Nephron progenitor cell (in vitro differentiated cells): ENCODE results near the gene CAPN2.

Experiments used
- DNase-seq: peaks from one replicate; pipeline ENCODE4 v3.0.0; 2021
- H3K27ac Mint-ChIP-seq: 2 replicates; pipeline ENCODE4 v1.8.0; 2021; ENCODE audit warnings: mild to moderate bottlenecking, moderate library complexity, mixed read lengths
- H3K27me3 Mint-ChIP-seq: 2 replicates; pipeline ENCODE4 v1.8.0; 2021; ENCODE audit warnings: mild to moderate bottlenecking, low read depth, mixed read lengths; ENCODE audit not compliant: poor library complexity
- H3K36me3 Mint-ChIP-seq: 2 replicates; pipeline ENCODE4 v1.8.0; 2021; ENCODE audit warnings: low read depth, mixed read lengths
- H3K4me1 Mint-ChIP-seq: 2 replicates; pipeline ENCODE4 v1.8.0; 2021; ENCODE audit warnings: mixed read lengths
- H3K4me3 Mint-ChIP-seq: 2 replicates; pipeline ENCODE4 v1.8.0; 2021; ENCODE audit warnings: mild to moderate bottlenecking, moderate library complexity, mixed read lengths
- H3K9me3 Mint-ChIP-seq: 2 replicates; pipeline ENCODE4 v1.8.0; 2021; ENCODE audit warnings: mild to moderate bottlenecking, moderate library complexity, mixed read lengths
- CTCF ChIP-seq: fragments of 200-600 bp; sonication (generic); IDR thresholded peaks from 2 replicates; pipeline ENCODE4 v1.5.0; 2021; ENCODE audit warnings: antibody characterized with exemption

CAPN2 gene

GRCh38 chr1:223763881-223764280 is 51.5 kb downstream of the CAPN2 start:
- Mint-ChIP-seq H3K27me3 (no peaks in the 10 kb centered on the region), H3K36me3 (peaks cover 58% of the 10 kb centered on the region), H3K9me3 (peaks cover 5% of the 10 kb centered on the region), H3K4me1 (peaks cover 19% of the 10 kb centered on the region), H3K4me3 (no peak overlapping the region), H3K27ac (no peak overlapping the region)
- DNase-seq, result no peak
- no peak for TF ChIP-seq CTCF

- TF ChIP-seq CTCF, result no peak
- Mint-ChIP-seq H3K36me3 (peaks cover 58% of the 10 kb centered on the region), H3K27me3 (no peaks in the 10 kb centered on the region), H3K4me3 (no peak overlapping the region), H3K4me1 (peaks cover 19% of the 10 kb centered on the region), H3K9me3 (peaks cover 12% of the 10 kb centered on the region), H3K27ac (peak overlapping the region; percentile 87)
- no peak for DNase-seq
These were observed 52.8 kb downstream of the CAPN2 start for GRCh38 chr1:223765036-223765718.

DNA sequence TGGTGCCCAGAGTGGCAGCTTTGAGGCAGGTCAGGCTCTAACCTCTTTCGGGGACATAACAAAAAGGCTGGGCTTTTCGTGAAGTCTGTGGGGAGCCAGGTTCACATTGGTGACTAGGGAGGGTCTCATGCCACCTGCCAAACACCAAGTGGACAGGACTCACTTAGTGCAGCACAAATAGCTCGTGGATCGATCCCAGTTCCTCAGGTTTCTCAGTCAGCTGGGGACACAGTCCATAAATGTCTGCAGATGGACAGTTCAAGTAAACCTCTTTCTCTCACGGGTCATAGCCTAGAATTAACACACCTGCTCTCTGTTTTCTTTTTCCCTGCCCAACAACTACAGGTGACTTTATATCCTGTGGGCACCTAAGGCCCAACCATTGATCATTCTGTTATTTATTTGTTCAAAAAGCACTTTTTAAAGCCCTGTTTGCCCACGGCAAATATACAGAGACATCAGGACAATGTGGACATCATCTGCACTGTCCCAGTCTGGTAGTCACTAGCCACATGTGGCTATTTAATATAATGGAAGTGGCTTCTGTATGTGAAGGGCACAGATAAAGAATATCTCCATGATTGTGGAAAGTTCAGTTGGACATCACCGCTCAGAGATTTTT is 53.5 kb downstream of the CAPN2 start:
- H3K4me3 Mint-ChIP-seq, result no peak overlapping the region
- H3K27ac Mint-ChIP-seq, result no peak overlapping the region
- H3K9me3 Mint-ChIP-seq, result peaks cover 12% of the 10 kb centered on the region
- peaks cover 64% of the 10 kb centered on the region for H3K36me3 Mint-ChIP-seq
- H3K27me3 Mint-ChIP-seq, result no peaks in the 10 kb centered on the region
- no peak for TF ChIP-seq CTCF
- DNase-seq, result no peak
- H3K4me1 Mint-ChIP-seq, result peaks cover 19% of the 10 kb centered on the region

GRCh38 chr1:223770621-223771315 is 58.4 kb downstream of the CAPN2 start:
- no peak for DNase-seq
- Mint-ChIP-seq H3K36me3 (peaks cover 84% of the 10 kb centered on the region), H3K27me3 (no peaks in the 10 kb centered on the region), H3K4me1 (peaks cover 24% of the 10 kb centered on the region), H3K27ac (peak overlapping the region; percentile 92), H3K4me3 (no peak overlapping the region), H3K9me3 (peaks cover 12% of the 10 kb centered on the region)
- no peak for TF ChIP-seq CTCF

- DNase-seq, result no peak
- Mint-ChIP-seq H3K4me1 (peaks cover 24% of the 10 kb centered on the region), H3K4me3 (no peak overlapping the region), H3K27me3 (no peaks in the 10 kb centered on the region), H3K36me3 (peaks cover 85% of the 10 kb centered on the region), H3K9me3 (peaks cover 12% of the 10 kb centered on the region), H3K27ac (peak overlapping the region; percentile 92)
- no peak for TF ChIP-seq CTCF
These were observed 59.1 kb downstream of the CAPN2 start for GRCh38 chr1:223771469-223771813.
